A673 (cell line): ENCODE data around the gene SIRT7. TPM values are rescaled to one million over a fixed set of nuclear protein-coding genes. Genes with fewer than 3 reads are reported as not detected.

ENCODE experiments used
- BruUV-seq: library from RNA; stranded (reverse); fragments of 400-500 nt; replicated peaks from 2 replicates; lab custom pipeline; 2021; lab: Mats Ljungman, UMichigan
- CTCF ChIA-PET: fragments of 300-600 bp; sonication (Branson Sonifier 250); formaldehyde crosslinking; loops from one replicate; lab custom pipeline; 2022; ENCODE audit warnings: antibody characterized with exemption; lab: Charles Lee
- POLR2A ChIA-PET: fragments of 300-600 bp; sonication (Branson Sonifier 250); formaldehyde crosslinking; loops from one replicate; lab custom pipeline; 2022; ENCODE audit warnings: antibody characterized with exemption; ENCODE audit not compliant: low non-redundant PET; lab: Charles Lee
- DNase-seq: peaks from one replicate; pipeline ENCODE4 v3.0.0-alpha.2; 2015; ENCODE audit warnings: low spot score
- H3K27ac ChIP-seq: fragments of 200-600 bp; sonication (generic); 2 replicates; pipeline ENCODE4 v1.5.1; 2016; ENCODE audit warnings: mixed run types, low read depth, mild to moderate bottlenecking, mixed read lengths, antibody characterized with exemption, low read length; ENCODE audit not compliant: poor library complexity, severe bottlenecking
- H3K27me3 ChIP-seq: fragments of 200-600 bp; sonication (generic); replicated peaks from 2 replicates; pipeline ENCODE4 v1.6.1; 2017; ENCODE audit warnings: mixed run types, low read depth, mild to moderate bottlenecking, mixed read lengths, antibody characterized with exemption, low read length; ENCODE audit not compliant: insufficient read depth, poor library complexity
- H3K36me3 ChIP-seq: fragments of 200-600 bp; sonication (generic); 2 replicates; pipeline ENCODE4 v1.6.1; 2016; ENCODE audit warnings: mixed run types, mild to moderate bottlenecking, mixed read lengths, antibody characterized with exemption, low read length; ENCODE audit not compliant: insufficient read depth, poor library complexity, severe bottlenecking
- H3K4me1 ChIP-seq: fragments of 200-600 bp; sonication (generic); 2 replicates; pipeline ENCODE4 v1.6.1; 2017; ENCODE audit warnings: mixed run types, mild to moderate bottlenecking, mixed read lengths, antibody characterized with exemption, low read length; ENCODE audit not compliant: insufficient read depth, poor library complexity, severe bottlenecking
- H3K4me3 ChIP-seq: fragments of 200-600 bp; sonication (generic); 2 replicates; pipeline ENCODE4 v1.5.1; 2016; ENCODE audit warnings: low read depth, mixed run types, mild to moderate bottlenecking, mixed read lengths, low read length; ENCODE audit not compliant: poor library complexity, severe bottlenecking
- H3K9me3 ChIP-seq: fragments of 200-600 bp; sonication (generic); 2 replicates; pipeline ENCODE4 v1.6.1; 2016; ENCODE audit warnings: mixed run types, low read depth, mild to moderate bottlenecking, mixed read lengths, antibody characterized with exemption, low read length; ENCODE audit not compliant: poor library complexity, severe bottlenecking
- CTCF ChIP-seq: fragments of 300-800, 200-600 bp; sonication (generic); conservative IDR thresholded peaks from 2 replicates; pipeline ENCODE4 v1.5.1; 2017; ENCODE audit warnings: low read depth, mild to moderate bottlenecking, antibody characterized with exemption, low read length, moderate library complexity, mixed read lengths
- EZH2 ChIP-seq: fragments of 200-600 bp; sonication (generic); IDR thresholded peaks from 2 replicates; pipeline ENCODE4 v1.6.1; 2017; ENCODE audit warnings: borderline replicate concordance, low read depth, mild to moderate bottlenecking, mixed read lengths, antibody characterized with exemption, low read length; ENCODE audit not compliant: poor library complexity, severe bottlenecking
- intact Hi-C: fragments of 100-400 bp; cut with micrococcal nuclease; formaldehyde crosslinking; loops from one replicate; pipeline ENCODE4 v1.10.0; 2022; ENCODE audit not compliant: unreplicated experiment
- total RNA-seq: library from RNA; stranded (reverse); gene quantifications from 2 replicates; pipeline ENCODE4 v1.2.3, GENCODE V29; 2021

SIRT7 gene
- total RNA-seq, 1 experiment from 2014 or later: 36.6 TPM

- H3K4me1 ChIP-seq: peaks cover 11% of the 10 kb centered on the region
- no peak for DNase-seq
- intact Hi-C loops: no loop called here
- H3K27me3 ChIP-seq: no peaks in the 10 kb centered on the region
- POLR2A ChIA-PET: no interaction called here
- CTCF ChIA-PET: no interaction called here
- TF ChIP-seq EZH2 (no peak), CTCF (no peak)
- peak overlapping the region; percentile 40 for H3K4me3 ChIP-seq
- H3K9me3 ChIP-seq: no peaks in the 10 kb centered on the region
- peak overlapping the region; percentile 42 for H3K27ac ChIP-seq
- no TSS peak for BruUV-seq
- peaks cover 24% of the 10 kb centered on the region for H3K36me3 ChIP-seq
These were observed 15.1 kb downstream of the SIRT7 start for GRCh38 chr17:81902653-81903414.

- no peak for TF ChIP-seq EZH2
- TF ChIP-seq CTCF: no peak
- H3K4me3 ChIP-seq: peak within 1 kb of the TSS; percentile 40
- intact Hi-C loops: no loop called here
- H3K9me3 ChIP-seq: no peaks in the 10 kb centered on the region
- peaks cover 21% of the 10 kb centered on the region for H3K36me3 ChIP-seq
- DNase-seq: peak; percentile 57
- H3K4me1 ChIP-seq: peaks cover 11% of the 10 kb centered on the region
- ChIA-PET POLR2A (no interaction called here), CTCF (no interaction called here)
- no TSS peak for BruUV-seq
- H3K27me3 ChIP-seq: no peaks in the 10 kb centered on the region
- H3K27ac ChIP-seq: peak within 1 kb of the TSS; percentile 42
These were observed 15.8 kb downstream of the SIRT7 start, which contains the start of gene NPB for GRCh38 chr17:81902023-81902652. TSS of gene NPB (plus strand) at chr17:81902238. CDS start at chr17:81902278, 40 bp downstream.

- peaks cover 20% of the 10 kb centered on the region for H3K36me3 ChIP-seq
- no TSS peak for BruUV-seq
- CTCF ChIA-PET: no interaction called here
These were observed 16.6 kb downstream of the SIRT7 start for GRCh38 chr17:81901167-81902022.

More at GRCh38 chr17:81901167-81902022, 16.6 kb downstream of the SIRT7 start:
- intact Hi-C loops: no loop called here
- POLR2A ChIA-PET: no interaction called here
- no peak for DNase-seq
- no peaks in the 10 kb centered on the region for H3K9me3 ChIP-seq
- peak overlapping the region; percentile 16 for H3K27ac ChIP-seq
- no peaks in the 10 kb centered on the region for H3K27me3 ChIP-seq
- no peak for TF ChIP-seq EZH2
- no peak for TF ChIP-seq CTCF
- peaks cover 11% of the 10 kb centered on the region for H3K4me1 ChIP-seq
- peak overlapping the region; percentile 40 for H3K4me3 ChIP-seq
